Glutamatergic neuron (in vitro differentiated cells): Measurements from ENCODE around the gene OLFM2. TPM values are rescaled to one million over a fixed set of nuclear protein-coding genes. Genes with fewer than 3 reads are reported as not detected.

Experiments used
- DNase-seq: peaks from one replicate; pipeline ENCODE4 v3.0.0; 2022
- H3K27ac Mint-ChIP-seq: one replicate; pipeline ENCODE4 v1.8.0; 2020; ENCODE audit warnings: mild to moderate bottlenecking, mixed read lengths, inconsistent platforms; ENCODE audit not compliant: unreplicated experiment
- H3K27me3 Mint-ChIP-seq: one replicate; pipeline ENCODE4 v1.8.0; 2020; ENCODE audit warnings: mild to moderate bottlenecking, moderate library complexity, mixed read lengths, inconsistent platforms; ENCODE audit not compliant: unreplicated experiment
- H3K36me3 Mint-ChIP-seq: one replicate; pipeline ENCODE4 v1.8.0; 2020; ENCODE audit warnings: mild to moderate bottlenecking, mixed read lengths, inconsistent platforms; ENCODE audit not compliant: unreplicated experiment
- H3K4me1 Mint-ChIP-seq: one replicate; pipeline ENCODE4 v1.8.0; 2020; ENCODE audit warnings: mild to moderate bottlenecking, low read depth, mixed read lengths, inconsistent platforms; ENCODE audit not compliant: unreplicated experiment
- H3K4me3 Mint-ChIP-seq: one replicate; pipeline ENCODE4 v1.8.0; 2020; ENCODE audit warnings: mild to moderate bottlenecking, mixed read lengths, inconsistent platforms; ENCODE audit not compliant: unreplicated experiment
- H3K9me3 Mint-ChIP-seq: one replicate; pipeline ENCODE4 v1.8.0; 2020; ENCODE audit warnings: mild to moderate bottlenecking, moderate library complexity, mixed read lengths, inconsistent platforms; ENCODE audit not compliant: unreplicated experiment
- CTCF ChIP-seq: fragments of 200-600 bp; sonication (generic); IDR thresholded peaks from one replicate; pipeline ENCODE4 v1.5.0; 2021; ENCODE audit not compliant: partially characterized antibody, unreplicated experiment
- total RNA-seq: library from RNA; stranded (reverse); fragmentation: NEBNext Ultra II Directional; extraction: Animal tissue kit (Norgen Biotek cat#: 25700); gene quantifications from one replicate; pipeline ENCODE4 v1.2.1, GENCODE V29; 2021; ENCODE audit not compliant: unreplicated experiment

Gene OLFM2
- total RNA-seq, 1 donor from 2014 or later = 19.5 TPM

DNA sequence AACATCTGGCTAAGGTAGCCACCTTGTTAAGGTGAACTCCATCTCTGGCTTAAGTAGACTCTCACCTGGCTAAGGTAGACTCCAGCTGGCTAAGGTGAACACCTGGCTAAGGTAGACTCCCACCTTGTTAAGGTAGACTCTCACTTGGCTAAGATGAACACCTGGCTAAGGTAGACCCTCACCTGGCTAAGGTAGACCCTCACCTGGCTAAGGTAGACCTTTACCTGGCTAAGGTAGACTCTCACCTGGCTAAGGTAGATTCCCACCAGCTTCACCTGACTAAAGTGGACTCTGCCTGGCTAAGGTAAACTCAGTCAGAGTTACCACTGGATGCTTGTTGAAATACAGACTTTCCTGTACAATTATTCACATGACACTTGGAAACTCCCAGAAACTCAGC is 77.5 kb downstream of the OLFM2 start:
- DNase-seq = no peak
- no peak for TF ChIP-seq CTCF
- Mint-ChIP-seq H3K4me3 (no peak overlapping the region), H3K4me1 (no peaks in the 10 kb centered on the region), H3K27ac (no peak overlapping the region), H3K9me3 (peaks cover 8% of the 10 kb centered on the region), H3K27me3 (peaks cover 8% of the 10 kb centered on the region), H3K36me3 (peaks cover 10% of the 10 kb centered on the region)

- peaks cover 8% of the 10 kb centered on the region for H3K27me3 Mint-ChIP-seq
- H3K9me3 Mint-ChIP-seq = peaks cover 8% of the 10 kb centered on the region
- no peak overlapping the region for H3K27ac Mint-ChIP-seq
- no peak for DNase-seq
- TF ChIP-seq CTCF = no peak
- H3K4me3 Mint-ChIP-seq = no peak overlapping the region
- H3K36me3 Mint-ChIP-seq = peaks cover 11% of the 10 kb centered on the region
- no peaks in the 10 kb centered on the region for H3K4me1 Mint-ChIP-seq
Measured at GRCh38 chr19:9857920-9858746, 78.2 kb downstream of the OLFM2 start.

DNA sequence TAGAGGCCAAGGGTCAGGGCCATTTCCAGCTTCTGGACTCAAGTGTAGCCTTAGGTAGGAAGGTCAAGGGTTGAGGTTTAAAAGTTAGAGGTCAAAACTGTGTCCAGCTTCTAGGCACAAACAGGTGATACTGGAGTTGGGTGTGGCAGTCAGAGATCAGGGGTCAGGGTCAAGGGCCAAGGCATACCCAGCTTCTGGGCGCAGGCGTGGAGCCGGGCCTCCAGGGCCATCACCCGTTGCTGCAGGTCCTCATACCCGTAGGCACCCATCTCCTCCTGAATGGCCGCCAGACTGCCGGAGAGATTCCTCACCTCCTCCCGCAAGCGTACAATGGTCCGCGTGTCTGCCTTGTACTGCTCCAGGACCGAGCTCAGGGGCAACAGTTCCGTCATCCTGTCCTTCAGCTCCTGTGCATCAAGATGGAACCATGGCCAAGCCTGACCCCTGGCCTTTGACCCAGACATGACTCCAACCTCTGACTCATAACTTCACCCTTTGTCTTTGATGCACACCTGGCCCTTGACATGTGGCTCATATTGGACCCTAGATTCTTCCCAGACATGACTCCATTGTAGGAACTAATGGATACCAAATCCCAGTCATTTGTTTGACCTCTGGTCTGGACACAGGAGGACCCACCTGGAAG is 79.1 kb downstream of the OLFM2 start:
- DNase-seq = no peak
- no peak for TF ChIP-seq CTCF
- Mint-ChIP-seq H3K27me3 (peaks cover 4% of the 10 kb centered on the region), H3K27ac (no peak overlapping the region), H3K36me3 (peaks cover 11% of the 10 kb centered on the region), H3K4me3 (no peak overlapping the region), H3K4me1 (no peaks in the 10 kb centered on the region), H3K9me3 (peaks cover 8% of the 10 kb centered on the region)

- H3K4me3 Mint-ChIP-seq = no peak overlapping the region
- no peak for DNase-seq
- H3K9me3 Mint-ChIP-seq = peaks cover 6% of the 10 kb centered on the region
- H3K36me3 Mint-ChIP-seq = peaks cover 11% of the 10 kb centered on the region
- H3K27ac Mint-ChIP-seq = no peak overlapping the region
- TF ChIP-seq CTCF = no peak
- H3K4me1 Mint-ChIP-seq = peaks cover 1% of the 10 kb centered on the region
- H3K27me3 Mint-ChIP-seq = peaks cover 4% of the 10 kb centered on the region
Measured at GRCh38 chr19:9856609-9857008, 79.7 kb downstream of the OLFM2 start.

- H3K4me1 Mint-ChIP-seq = peaks cover 16% of the 10 kb centered on the region
- peaks cover 8% of the 10 kb centered on the region for H3K9me3 Mint-ChIP-seq
- TF ChIP-seq CTCF = no peak
- peaks cover 11% of the 10 kb centered on the region for H3K36me3 Mint-ChIP-seq
- no peak overlapping the region for H3K27ac Mint-ChIP-seq
- peaks cover 8% of the 10 kb centered on the region for H3K27me3 Mint-ChIP-seq
- H3K4me3 Mint-ChIP-seq = no peak overlapping the region
- DNase-seq = no peak
Measured at GRCh38 chr19:9854282-9854846, 82.0 kb downstream of the OLFM2 start.
